ENCODE results near the gene KCNT2.

DNA sequence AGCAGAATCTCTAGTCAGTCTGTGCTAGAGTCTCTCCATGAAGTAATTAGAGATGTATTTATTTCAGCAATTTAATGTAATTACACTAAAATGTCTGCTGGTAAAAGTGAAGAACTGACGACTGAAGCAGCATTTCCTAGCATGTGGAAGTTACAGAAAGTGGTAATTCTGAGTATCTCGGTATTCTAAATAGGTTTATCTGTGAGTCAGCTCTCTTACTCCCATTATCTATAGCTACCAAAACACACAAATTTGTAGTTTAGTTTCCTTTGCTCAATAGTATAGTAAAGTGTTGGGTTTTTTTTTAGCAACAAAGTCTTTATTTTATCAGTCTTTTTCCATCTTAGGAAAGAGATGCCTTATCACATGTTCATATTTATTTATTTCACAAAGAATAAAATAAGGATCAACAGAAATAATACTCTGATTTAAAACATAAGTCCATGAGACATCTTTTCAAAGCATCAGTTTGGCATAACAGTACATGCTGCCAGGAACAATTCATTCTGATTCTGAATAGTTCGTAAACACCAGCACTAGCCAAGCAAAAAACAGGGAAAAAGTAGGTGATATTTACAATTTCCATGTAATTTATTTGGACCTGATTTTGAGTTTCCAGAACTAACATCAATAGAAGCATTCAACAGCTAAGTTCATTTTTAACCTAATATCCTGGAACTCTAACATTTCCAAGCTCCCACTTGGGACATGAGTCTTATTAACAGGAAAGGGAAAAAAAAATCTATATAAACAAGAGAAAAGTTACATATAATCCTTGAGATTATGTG lies 76.3 kb downstream of the KCNT2 start:
- no peak for TF ChIP-seq POLR2A (IDR thresholded peaks at IDR 0.05)
- TF ChIP-seq, protein P1, sequence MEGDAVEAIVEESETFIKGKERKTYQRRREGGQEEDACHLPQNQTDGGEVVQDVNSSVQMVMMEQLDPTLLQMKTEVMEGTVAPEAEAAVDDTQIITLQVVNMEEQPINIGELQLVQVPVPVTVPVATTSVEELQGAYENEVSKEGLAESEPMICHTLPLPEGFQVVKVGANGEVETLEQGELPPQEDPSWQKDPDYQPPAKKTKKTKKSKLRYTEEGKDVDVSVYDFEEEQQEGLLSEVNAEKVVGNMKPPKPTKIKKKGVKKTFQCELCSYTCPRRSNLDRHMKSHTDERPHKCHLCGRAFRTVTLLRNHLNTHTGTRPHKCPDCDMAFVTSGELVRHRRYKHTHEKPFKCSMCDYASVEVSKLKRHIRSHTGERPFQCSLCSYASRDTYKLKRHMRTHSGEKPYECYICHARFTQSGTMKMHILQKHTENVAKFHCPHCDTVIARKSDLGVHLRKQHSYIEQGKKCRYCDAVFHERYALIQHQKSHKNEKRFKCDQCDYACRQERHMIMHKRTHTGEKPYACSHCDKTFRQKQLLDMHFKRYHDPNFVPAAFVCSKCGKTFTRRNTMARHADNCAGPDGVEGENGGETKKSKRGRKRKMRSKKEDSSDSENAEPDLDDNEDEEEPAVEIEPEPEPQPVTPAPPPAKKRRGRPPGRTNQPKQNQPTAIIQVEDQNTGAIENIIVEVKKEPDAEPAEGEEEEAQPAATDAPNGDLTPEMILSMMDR (IDR thresholded peaks at IDR 0.05) = no peak

All from heart left ventricle (tissue), 13 donors.